Measurements from ENCODE around the gene RBM18.

The RBM18 gene

GRCh38 chr9:122193651-122194050, 71.0 kb downstream of the RBM18 start:
- H3K9ac ChIP-seq (ENCODE audit: low read length), result no peak overlapping the region

DNA sequence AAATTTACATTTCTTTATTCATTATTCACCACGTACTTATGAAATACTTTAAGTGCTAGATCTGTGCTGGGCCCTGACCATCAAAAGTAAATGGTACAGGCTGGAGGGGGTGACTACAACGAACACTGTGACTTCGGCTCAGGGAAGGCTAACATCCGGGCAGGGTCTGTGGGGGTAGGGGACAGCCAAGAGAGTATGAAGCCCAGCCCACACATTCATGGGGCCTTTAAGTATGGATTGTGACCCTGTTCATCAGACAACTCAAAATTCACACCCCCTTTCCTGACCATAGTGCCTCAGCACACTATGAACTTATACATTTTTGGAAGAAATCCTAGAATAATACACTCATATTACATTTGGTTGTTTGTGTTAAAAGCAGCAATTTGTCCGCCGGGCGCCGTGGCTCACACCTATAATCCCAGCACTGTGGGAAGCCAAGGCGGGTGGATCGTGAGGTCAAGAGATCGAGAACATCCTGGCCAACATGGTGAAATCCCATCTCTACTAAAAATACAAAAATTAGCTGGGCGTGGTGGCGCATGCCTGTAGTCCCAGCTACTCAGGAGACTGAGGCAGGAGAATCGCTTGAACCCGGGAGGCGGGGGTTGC, 71.6 kb downstream of the RBM18 start:
- no peaks in the 10 kb centered on the region for H3K36me3 ChIP-seq (ENCODE audit: insufficient read depth, low read length)
- H3K9me3 ChIP-seq (ENCODE audit: low read length), result no peaks in the 10 kb centered on the region
- H2AFZ ChIP-seq (ENCODE audit: low read length), result no peak overlapping the region
- H3K9me2 ChIP-seq (ENCODE audit: low read depth, low read length), result no peaks in the 10 kb centered on the region
- H3K27me3 ChIP-seq (ENCODE audit: insufficient read depth, low read length), result no peaks in the 10 kb centered on the region
- no peak overlapping the region for H3K4me2 ChIP-seq (ENCODE audit: low read length)
- H3F3A ChIP-seq (ENCODE audit: insufficient read depth, low read length), result no peaks in the 10 kb centered on the region
- no peak overlapping the region for H3K4me3 ChIP-seq (ENCODE audit: low read depth, low read length, poor library complexity, severe bottlenecking)
- H3K4me1 ChIP-seq (ENCODE audit: insufficient read depth, low read length, severe bottlenecking), result no peaks in the 10 kb centered on the region
- no peak overlapping the region for H3K27ac ChIP-seq (ENCODE audit: low read depth, low read length, poor library complexity, severe bottlenecking)
- no peak overlapping the region for H3K9ac ChIP-seq (ENCODE audit: low read length)
- TF ChIP-seq EZH2 (IDR thresholded peaks at IDR 0.05; ENCODE audit: borderline replicate concordance, low read length) (no peak), CTCF (IDR thresholded peaks at IDR 0.05; ENCODE audit: low read length) (no peak)
- no peaks in the 10 kb centered on the region for H3K79me2 ChIP-seq (ENCODE audit: insufficient read depth, low read length)
- H4K20me1 ChIP-seq (ENCODE audit: insufficient read depth, low read length), result no peaks in the 10 kb centered on the region

More at GRCh38 chr9:122193651-122194050, 71.0 kb downstream of the RBM18 start:
- H3K79me2 ChIP-seq (ENCODE audit: insufficient read depth, low read length), result no peaks in the 10 kb centered on the region
- no peak for TF ChIP-seq EZH2 (IDR thresholded peaks at IDR 0.05; ENCODE audit: borderline replicate concordance, low read length)
- no peak for TF ChIP-seq CTCF (IDR thresholded peaks at IDR 0.05; ENCODE audit: low read length)
- no peak overlapping the region for H3K4me2 ChIP-seq (ENCODE audit: low read length)
- H3K27me3 ChIP-seq (ENCODE audit: insufficient read depth, low read length), result no peaks in the 10 kb centered on the region
- H3K9me2 ChIP-seq (ENCODE audit: low read depth, low read length), result no peaks in the 10 kb centered on the region
- H2AFZ ChIP-seq (ENCODE audit: low read length), result no peak overlapping the region
- no peaks in the 10 kb centered on the region for H3F3A ChIP-seq (ENCODE audit: insufficient read depth, low read length)
- no peak overlapping the region for H3K4me3 ChIP-seq (ENCODE audit: low read depth, low read length, poor library complexity, severe bottlenecking)
- no peaks in the 10 kb centered on the region for H3K4me1 ChIP-seq (ENCODE audit: insufficient read depth, low read length, severe bottlenecking)
- H3K9me3 ChIP-seq (ENCODE audit: low read length), result no peaks in the 10 kb centered on the region
- no peak overlapping the region for H3K27ac ChIP-seq (ENCODE audit: low read depth, low read length, poor library complexity, severe bottlenecking)
- no peaks in the 10 kb centered on the region for H4K20me1 ChIP-seq (ENCODE audit: insufficient read depth, low read length)
- H3K36me3 ChIP-seq (ENCODE audit: insufficient read depth, low read length), result no peaks in the 10 kb centered on the region

GRCh38 chr9:122192261-122192875, 72.3 kb downstream of the RBM18 start:
- TF ChIP-seq EZH2 (IDR thresholded peaks at IDR 0.05; ENCODE audit: borderline replicate concordance, low read length) (no peak), CTCF (IDR thresholded peaks at IDR 0.05; ENCODE audit: low read length) (no peak)
- Histone ChIP-seq H3K79me2 (ENCODE audit: insufficient read depth, low read length) (no peaks in the 10 kb centered on the region), H2AFZ (ENCODE audit: low read length) (no peak overlapping the region), H3K9me2 (ENCODE audit: low read depth, low read length) (no peaks in the 10 kb centered on the region), H3K9ac (ENCODE audit: low read length) (no peak overlapping the region), H3K4me2 (ENCODE audit: low read length) (no peak overlapping the region), H3F3A (ENCODE audit: insufficient read depth, low read length) (no peaks in the 10 kb centered on the region), H3K4me1 (ENCODE audit: insufficient read depth, low read length, severe bottlenecking) (no peaks in the 10 kb centered on the region), H3K9me3 (ENCODE audit: low read length) (no peaks in the 10 kb centered on the region), H3K4me3 (ENCODE audit: low read depth, low read length, poor library complexity, severe bottlenecking) (no peak overlapping the region), H3K27me3 (ENCODE audit: insufficient read depth, low read length) (no peaks in the 10 kb centered on the region), H3K27ac (ENCODE audit: low read depth, low read length, poor library complexity, severe bottlenecking) (no peak overlapping the region), H4K20me1 (ENCODE audit: insufficient read depth, low read length) (no peaks in the 10 kb centered on the region), H3K36me3 (ENCODE audit: insufficient read depth, low read length) (no peaks in the 10 kb centered on the region)
